GM19467 (cell line): ENCODE results near the gene PPP1R7.

Experiments
- ATAC-seq: cut with Tn5 transposase; IDR thresholded peaks from one replicate; pipeline ENCODE4 v1.9.1; 2021; ENCODE audit warnings: mild to moderate bottlenecking, moderate library complexity; ENCODE audit not compliant: unreplicated experiment

PPP1R7 gene

DNA sequence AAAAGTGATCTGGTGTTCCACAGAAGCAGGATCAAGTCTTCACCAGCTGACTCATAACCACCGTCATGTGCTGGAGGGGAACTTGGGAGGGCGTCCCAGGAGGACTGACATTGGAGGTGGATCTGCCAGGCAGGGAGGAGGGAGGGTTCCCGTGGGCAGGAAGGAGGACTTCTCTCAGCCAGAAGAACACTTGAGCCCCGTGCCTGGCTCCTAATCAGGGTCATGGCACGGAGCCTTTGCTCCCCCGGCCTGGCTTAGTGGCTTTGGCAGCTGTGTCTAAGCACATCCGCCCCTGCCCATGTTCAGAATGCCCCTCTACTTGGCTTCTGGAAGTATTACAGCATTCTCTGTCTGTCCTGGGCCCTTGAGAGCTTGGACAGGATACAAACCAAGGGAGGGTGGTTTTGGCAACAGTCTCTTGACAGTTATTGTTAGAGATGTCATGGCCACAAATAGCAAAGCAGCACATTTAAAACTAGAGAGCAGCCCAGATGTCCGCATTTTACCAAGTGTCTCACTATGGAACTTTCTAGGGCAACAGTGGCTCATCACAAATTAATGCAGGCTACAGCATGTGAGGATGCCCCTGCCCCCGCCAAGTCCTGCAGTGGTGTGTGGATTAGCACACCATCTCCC lies 11.5 kb downstream of the PPP1R7 start:
- no peak for ATAC-seq

DNA sequence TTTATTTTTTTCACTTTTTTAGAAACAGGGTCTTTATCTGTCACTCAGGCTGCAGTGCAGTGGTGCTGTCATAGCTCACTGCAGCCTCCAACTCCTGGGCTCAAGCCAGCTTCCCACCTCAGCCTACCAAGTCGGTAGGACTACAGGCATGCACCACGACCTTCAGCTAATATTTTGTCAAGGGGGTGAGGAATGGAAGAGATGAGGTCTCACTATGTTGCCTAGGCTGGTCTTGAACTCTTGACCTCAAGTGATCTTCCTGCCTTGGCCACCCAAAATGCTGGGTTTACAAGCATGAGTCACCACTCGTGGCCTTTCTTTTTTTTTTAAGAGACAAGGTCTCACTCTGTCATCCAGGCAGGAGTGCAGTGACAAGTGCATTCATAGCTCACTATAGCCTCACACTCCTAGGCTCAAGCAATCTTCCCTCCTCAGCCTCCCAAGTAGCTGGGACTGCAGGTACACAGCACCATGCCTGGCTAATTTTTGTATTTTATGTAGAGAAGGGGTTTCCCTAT lies 13.4 kb downstream of the PPP1R7 start:
- ATAC-seq: no peak

DNA sequence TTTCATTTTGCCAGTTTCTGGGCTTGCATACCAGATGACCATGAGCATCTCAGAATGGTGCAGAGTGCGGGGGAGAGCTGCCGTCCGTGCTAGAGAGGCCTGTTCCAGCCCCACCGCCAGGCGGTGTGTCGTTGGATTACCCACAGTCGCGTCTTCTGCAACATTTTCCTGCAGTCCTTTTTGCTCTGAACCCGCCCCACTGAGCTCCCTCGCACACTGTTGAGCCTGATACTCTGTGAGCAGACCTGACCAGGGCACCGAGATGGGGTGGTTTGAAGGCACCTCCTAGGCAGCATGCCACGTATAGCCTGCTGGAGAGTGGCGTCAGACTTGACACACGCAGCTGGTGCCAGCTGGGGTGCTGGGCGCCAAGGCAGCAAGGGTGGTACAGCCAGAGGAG lies 18.1 kb downstream of the PPP1R7 start:
- ATAC-seq: no peak

DNA sequence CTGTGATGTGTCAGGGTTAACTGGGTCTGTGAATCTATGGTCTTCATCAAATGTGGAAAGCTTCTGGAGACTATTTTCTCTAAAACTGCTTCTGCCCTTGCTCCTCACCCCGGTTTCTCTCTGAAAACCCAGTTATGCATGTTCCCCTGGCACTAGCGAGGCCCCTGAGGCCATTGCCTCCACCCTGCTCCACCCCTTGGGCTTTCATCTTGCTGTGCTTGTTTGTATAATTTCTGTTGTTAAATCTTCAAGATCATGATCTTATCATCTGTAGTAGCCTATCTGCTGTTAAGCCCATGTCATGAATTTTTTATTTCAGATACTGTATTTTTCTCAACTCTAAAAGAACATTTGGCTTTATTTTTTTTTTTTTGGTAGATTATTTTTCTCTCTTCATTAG lies 23.3 kb downstream of the PPP1R7 start:
- ATAC-seq: no peak

DNA sequence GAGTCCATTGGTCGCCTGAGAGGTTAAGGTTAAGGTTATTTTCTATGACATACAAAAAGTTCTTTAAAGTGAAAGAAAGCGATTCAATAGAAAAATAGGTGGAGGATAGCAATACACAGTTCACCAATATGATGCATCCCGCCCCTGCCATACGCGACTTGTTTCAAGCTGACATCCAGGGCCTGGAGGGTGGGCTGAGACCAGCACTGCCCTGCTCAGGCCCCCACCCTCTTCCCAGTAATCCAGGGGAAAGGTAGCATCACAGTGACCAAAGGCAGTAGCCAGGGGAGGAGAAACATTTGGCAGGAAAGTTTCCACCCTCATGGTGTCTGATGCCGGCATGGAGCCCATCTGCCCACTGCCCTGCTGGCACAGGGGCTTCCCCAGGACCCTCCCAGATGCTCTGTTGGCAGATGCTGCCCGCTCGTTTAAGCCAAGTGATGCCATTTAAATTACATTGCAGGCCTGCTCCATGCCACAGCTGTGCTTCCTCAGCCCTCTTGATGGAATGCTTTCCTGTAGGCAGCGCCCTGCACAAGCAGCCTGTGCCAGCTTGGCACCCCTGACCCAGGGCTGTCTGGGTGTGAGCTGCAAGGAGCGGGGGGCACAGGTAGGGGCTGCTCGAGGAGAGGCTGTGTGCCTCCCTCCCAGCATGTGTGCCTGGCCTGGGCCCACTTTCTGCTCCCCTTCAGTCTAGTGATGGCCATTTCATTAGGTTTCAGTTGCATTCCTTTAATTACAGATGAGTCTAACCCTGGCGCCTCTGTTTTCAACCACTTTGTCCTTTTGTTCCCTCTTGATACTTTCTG lies 27.5 kb downstream of the PPP1R7 start:
- no peak for ATAC-seq

DNA sequence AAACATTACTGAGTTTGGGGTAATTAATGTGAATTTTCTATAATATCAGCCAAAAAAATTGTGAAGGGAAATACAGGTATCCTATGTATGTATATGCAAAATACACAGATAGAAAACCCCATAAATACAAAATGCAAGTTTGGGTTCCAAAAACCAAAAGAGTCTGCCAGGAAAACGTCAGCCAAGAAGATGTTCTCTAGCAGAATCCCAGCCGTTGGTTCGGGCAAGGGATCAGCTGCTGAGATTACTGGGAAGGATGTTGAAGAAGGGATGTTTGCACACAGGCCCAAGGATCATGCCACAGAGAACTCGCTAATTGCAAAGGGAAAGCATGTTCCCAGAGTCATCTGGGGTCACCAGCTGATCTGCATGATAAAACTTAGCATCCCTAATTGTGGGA lies 28.7 kb downstream of the PPP1R7 start:
- no peak for ATAC-seq

DNA sequence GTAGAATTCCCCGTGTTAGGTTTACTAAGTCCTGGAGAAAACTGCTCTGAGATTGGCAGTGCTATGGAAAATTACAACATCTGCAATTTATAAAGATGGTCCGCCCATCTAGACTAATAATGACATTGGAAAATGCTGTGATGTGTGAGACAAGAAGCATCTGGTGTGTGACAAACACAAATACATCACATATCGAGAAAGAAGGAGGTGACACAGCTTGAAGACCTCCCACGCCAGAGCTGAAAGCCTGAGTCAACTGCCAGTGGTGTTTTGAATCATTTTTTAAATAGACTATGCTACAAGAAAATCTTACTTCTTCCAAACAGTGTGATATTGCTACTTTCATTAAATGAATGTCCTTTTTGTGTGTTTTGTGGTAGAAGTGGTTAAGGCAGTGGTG lies 29.6 kb downstream of the PPP1R7 start:
- no peak for ATAC-seq

DNA sequence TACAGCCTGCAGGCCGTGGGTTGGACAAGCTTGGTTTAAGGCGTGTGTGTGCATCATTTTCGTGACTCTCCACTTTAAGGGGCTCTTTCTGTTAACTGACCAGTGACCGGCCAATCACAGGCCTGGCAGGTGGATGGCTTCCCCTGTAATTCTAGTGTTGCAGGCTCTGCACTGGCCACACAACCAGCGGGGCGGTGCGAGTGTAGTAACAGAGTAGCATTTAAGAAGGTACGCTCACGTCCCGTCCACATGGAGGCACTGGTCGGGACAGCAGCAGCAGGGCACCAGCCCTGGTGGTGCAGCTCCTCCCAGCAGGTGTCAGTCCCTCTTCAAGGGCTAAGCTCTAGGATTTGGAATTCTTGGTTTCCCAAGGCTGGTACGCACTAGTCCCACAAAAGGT lies 30.2 kb downstream of the PPP1R7 start:
- no peak for ATAC-seq

DNA sequence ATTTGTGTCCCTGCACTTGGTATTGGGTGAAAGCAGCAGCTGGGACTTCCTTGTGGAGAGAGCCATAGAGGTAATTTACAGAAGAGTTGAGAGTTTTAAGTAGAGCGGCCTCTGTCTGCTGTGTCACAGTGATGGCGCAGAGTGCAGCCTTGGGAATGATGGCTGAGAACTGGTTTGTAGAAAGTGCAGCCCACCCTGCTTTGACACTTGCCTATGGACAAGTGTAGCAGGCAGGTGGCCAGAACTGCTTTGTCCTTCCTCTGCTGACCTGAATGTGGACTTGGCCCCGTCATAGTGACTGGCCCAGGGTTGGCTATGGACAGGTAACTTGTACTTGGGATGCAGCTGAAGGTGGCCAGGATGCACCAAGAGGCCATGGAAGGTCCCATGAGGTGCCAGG lies 31.9 kb downstream of the PPP1R7 start:
- no peak for ATAC-seq

DNA sequence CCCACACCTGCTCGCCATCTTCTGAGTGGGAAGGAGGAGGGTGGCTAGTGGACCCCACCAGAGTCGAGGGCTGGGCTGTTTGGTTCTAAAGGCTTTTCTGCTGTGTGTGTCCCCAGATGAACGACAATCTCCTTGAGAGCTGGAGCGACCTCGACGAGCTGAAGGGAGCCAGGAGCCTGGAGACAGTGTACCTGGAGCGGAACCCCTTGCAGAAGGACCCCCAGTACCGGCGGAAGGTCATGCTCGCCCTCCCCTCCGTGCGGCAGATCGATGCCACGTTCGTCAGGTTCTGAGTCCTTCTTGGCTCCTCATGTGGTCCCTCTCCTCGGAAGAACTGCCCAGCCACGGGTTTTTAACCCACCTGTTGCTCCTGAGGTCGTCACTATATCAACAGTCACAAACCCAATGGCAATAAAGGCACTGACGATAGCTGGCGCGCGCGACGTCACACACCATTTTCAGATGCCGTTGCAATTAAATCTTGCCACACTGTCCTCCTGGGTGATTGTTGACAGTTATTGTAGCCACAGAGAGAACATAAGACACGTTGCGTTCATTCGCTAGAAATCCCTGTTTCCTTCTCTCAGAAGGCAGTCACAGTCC lies 32.4 kb downstream of the PPP1R7 start:
- ATAC-seq: no peak

DNA sequence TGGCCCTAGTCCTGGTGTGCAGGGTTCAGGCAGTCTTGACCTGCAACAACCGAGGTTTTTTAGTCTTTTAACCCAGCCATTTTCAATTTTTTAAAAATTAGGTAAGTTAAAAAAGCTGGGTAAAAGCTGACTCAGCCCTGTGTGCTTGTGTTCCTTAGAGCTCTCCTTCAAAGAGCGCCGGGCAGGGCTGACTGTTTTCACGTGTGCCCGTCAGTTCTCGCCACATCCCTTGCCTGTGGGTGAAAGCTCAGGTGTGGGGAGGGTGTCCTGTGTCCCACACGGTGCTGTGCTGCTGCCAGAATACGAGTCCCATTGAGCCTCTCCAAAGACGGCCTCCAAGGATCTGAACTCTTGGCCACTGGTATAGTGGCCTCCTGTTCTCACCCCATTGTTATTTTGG lies 33.0 kb downstream of the PPP1R7 start:
- no peak for ATAC-seq

DNA sequence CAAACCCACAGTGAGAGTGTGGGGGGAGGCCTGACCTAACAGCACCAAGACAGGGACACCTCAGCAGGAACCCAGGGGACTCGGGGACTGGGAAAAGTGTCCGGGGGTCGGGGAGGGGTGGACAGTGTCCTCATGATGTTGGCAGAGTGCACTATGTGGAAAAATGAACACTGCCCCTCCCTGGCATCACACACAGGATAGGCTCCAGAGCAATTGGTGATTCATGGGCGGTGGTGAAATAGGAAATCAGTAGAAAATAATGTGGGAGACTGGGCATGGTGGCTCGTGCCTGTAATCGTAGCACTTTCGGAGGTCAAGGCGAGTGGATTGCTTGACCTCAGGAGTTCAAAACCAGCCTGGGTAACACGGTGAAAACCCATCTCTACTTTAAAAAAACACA lies 34.6 kb downstream of the PPP1R7 start:
- no peak for ATAC-seq

DNA sequence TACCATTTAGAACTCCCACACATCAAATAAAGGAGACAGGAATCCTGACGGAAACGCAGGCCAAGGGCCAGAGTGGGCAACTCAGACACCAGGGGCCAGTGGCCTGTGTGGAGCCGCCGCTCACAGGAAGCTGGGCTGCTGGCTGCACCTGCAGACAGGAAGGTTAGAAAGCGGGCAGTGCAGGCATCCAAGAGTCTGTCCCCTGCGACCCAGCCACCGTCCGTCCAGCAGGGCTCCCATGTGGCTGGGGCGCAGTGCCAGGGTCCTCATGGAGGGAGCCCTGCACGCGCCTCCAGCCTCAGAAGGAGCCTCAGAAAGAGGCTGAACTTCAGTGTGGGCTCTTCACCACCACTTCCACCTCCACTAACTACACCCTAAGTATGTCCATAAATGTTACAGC lies 35.7 kb downstream of the PPP1R7 start:
- no peak for ATAC-seq

DNA sequence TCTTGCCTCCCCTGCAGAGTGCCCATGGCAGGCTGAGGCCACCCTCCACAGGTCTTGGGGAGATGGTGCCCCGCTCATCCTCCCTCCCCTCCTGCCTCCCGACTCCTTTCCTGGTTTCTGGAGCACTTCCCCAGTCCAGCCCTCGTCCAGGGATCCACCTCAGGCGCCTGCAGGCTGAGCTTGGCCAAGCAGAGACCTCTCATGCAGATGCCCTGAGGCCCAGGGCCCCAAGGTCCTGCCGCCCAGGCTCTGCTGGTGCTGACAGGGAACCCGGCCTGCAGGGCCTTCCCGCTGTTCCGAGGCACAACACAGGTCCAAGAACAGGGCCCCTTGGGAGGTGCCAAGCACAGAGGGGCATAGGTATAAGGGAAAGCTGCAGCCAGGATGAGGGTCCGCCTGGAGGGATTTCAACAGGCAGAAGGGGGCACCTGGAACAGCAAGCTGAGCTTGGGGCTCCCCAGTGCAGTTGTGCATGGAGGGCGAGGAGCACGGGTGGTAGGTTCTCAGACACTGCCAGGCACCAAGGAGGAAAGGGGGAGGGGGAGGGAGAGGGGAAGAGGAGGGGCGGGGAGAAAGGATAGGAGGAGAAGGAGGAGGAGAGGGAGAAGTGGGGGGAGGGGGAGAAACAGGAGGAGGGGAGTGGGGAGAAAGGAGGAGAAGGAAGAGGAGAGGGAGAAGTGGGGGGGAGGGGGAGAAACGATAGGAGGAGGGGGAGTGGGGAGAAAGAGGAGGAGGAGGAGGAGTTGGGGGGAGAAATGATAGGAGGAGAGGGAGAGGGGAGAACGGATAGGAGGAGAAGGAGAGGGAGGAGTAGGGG lies 37.0 kb downstream of the PPP1R7 start:
- ATAC-seq: no peak

DNA sequence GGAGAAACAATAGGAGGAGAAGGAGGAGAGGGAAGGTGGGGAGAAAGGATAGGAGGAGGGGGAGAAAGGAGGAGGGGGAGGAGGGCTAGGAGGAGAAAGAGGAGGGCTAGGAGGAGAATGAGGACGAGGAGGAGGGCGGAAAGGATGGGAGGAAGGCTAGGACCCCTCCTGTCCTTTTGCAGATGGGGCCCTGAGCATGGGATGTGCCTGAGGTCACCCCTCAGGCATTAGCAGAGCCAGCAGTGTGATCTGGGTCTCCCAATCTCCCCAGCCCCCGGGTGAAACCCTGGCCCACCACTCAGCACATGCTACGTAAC lies 37.6 kb downstream of the PPP1R7 start:
- no peak for ATAC-seq

DNA sequence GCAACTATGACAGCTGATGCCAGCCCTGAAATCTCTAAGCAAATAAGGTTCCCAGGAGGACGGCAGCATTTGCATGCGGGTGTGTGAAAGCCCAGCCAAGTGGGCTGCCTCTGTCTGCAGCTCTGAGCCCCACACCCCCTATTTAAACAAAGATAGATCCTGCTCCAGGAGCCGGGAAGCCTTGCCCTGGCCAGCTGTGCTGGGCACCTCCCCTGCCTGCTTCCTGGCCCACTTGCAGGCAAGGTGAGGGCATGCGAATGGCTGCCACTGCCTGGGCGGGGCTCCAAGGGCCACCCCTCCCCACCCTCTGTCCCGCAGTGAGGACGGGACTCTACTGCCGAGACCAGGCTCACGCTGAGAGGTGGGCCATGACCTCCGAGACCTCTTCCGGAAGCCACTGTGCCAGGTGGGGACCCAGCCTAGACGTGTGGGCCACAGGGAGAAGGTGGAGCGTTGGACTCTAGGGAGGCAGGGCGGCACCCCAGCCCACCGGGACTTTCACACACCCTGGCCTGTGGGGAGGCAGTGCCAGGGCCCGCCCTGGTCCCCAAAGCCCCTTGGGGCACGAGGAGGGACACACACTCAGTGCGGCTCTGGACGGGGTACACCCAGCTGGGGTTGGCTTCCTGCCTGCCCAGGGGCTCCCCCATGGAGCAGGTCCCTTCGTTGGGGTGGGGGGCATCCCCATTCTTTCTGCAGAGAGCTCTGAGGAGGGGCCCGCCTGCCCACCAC lies 38.3 kb downstream of the PPP1R7 start, which contains the start of gene ANO7:
Gene ANO7 (plus strand): TSS at position 317 of the 732 bp plus-strand sequence. CDS start 1,387 bp downstream, outside the sequence.
- ATAC-seq: no peak

DNA sequence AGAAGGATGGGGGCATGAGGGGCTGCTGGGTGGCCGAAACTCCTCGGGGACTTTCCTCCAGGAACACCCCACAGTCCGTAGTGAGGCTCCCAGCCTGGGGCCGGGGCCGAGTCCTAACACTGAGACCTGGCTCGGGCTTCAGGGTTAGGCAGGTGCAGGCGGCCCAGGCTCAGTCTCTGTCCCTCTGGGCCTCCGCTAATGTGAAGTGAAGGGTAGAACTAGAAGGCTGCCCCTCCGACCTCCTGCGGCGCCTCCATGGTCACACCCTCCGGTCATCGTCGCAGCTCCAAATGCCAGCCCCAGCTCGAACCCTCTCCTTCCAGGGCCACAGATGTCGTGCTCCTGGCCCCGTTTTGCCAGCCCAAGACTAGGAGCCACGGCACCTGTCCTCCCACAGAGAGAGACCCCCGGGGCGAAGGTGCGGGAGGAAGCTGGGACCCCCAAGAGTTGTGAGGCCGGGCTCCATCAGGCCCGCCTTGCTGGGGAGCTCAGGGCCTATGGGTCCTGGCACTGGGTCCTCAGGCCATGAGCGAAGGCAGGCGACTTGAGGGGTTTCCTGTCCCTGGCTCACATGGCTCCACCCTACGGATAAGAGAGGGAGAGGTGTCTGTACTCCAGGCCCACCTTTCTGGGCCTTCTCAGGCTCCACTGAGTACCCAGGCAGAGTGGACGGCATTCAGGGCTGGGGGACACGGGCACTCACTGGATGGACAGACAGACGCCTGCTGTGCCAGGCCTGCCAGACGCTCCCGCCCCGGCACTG lies 39.0 kb downstream of the PPP1R7 start:
- no peak for ATAC-seq

DNA sequence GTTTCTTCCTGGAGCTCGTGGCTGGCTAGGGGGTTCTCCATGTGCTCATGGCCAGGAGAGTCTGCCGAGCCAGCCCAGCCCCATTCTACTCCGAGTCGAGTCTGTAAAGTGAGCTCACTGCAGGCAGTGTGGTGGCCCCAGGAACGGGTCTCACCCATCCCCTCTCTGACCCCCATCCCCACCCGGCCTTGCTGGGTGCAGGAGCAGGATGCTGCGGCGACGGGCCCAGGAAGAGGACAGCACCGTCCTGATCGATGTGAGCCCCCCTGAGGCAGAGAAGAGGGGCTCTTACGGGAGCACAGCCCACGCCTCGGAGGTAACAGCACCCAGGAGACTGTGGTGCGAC lies 39.6 kb downstream of the PPP1R7 start:
- ATAC-seq: no peak

DNA sequence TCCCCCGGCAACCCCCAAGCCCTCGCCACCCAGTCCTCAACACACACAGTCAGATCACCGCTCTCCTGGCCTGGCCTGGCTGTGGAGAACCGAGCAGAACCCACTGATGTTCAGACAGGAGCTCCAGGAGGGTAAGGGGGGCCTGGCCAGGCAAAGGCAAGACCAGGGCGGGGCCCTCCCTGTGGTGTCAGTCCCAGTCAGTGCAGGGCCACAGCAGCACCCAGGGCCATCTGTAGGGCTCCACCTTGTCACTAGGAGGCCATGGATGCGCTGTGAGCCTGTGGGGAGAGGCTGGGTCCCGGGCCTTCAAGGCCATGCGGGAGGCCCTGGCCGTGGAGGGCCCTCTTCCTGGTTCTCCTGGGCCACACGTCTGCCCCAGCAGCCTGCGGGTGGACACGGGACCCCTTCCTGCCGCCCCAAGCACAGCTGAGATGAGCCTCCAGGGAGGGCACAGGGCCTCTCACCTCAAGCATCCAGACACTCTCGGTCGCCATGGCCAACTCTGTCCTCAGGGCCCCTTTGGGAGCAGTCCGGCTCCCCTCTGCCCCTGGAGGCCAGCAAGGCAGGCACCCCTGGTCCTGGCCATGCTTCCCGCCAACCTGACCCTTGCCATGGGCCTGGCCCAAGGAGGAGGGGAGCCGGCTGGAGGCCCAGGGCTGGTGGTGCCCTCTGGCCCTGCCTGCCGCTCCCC lies 40.2 kb downstream of the PPP1R7 start:
- no peak for ATAC-seq
